GM21717 (cell line): ENCODE results near the gene DST.
"Not testable (repeated sequence)": the region's sequence is repeated elsewhere in the genome, so short reads cannot be mapped to it uniquely, and the experiment has no call there.

Experiments used
- ATAC-seq: cut with Tn5 transposase; IDR thresholded peaks from one replicate; pipeline ENCODE4 v1.9.1; 2021; ENCODE audit warnings: mild to moderate bottlenecking, moderate library complexity; ENCODE audit not compliant: unreplicated experiment

Gene DST

DNA sequence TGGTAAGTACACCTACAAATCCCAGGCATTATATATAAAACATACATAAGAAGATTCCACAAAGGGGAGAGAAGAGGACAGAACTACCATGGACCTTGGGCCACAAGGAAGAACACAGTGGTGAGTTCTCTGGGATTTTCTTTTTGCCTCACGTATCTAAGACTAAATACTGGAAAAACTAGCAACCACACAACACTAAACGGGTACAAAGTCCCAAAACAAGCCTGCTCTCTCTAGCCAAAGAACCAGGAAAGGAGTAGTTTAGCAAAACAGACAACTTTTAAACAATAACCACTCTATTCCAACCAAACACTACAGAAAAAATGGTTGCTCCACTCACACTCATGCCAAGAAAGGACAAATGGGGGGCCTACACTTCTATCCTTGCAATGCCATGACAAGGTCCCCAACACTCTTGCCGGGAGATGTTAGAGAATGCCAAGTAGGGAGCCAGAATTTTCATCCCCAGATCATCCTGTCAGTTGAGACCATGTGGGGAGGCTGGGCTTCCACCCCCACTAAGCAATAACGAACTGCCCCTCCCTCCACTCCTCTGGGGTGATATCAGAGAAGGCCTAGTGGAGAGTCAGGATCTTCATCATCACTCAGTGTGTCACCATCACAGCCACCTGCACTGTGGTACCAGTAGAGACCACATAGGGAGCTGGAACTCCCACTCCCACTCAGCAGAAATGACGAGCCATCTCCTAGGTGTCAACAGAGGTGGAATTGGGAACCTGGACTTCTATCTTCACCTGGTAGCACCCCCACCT lies 123.5 kb downstream of the DST start:
- no peak for ATAC-seq

DNA sequence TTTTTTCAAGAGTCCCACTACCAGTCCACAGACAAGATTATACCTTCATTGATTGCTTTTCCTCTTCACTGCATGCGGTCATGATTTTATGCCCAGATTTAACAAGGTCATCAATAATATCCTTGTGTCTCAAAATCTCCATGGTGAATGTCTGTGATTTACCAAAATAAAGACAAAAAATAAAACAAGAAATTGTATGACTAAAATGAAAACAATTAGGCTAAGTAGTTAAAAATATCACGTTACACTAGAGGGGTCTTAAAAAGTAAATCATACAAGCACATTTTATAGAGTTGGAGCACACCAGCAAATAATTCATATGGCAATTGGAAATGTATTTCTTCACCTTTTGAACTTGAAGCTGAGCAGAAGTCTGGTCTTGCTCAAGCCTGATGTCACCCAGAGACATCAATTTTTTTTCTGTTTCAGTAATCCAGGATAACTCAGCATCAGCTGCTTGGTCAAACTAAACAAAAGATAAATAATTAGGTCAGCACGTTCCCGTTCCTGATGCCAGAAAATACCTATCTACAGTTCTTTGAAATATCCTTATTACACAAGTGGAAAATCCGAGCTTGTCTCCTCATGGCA lies 125.4 kb downstream of the DST start:
- no peak for ATAC-seq

DNA sequence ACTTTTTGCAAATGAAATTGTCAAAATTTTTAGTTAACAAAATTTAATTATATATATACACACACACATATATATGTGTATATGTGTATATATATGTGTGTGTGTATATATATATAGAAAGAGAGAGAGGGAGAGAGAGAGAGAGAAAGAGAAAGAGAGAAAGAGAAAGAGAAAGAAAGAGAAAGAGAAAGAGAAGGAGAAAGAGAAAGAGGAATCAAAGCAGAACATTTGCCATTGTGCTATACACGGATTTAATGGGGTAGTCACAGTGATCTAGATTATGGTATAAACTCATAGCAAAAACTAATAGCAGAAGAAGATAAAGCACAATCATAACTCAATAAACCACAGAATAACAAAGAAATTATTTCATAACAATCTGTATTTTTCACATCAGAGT lies 126.7 kb downstream of the DST start:
- ATAC-seq, result peak; percentile 58

DNA sequence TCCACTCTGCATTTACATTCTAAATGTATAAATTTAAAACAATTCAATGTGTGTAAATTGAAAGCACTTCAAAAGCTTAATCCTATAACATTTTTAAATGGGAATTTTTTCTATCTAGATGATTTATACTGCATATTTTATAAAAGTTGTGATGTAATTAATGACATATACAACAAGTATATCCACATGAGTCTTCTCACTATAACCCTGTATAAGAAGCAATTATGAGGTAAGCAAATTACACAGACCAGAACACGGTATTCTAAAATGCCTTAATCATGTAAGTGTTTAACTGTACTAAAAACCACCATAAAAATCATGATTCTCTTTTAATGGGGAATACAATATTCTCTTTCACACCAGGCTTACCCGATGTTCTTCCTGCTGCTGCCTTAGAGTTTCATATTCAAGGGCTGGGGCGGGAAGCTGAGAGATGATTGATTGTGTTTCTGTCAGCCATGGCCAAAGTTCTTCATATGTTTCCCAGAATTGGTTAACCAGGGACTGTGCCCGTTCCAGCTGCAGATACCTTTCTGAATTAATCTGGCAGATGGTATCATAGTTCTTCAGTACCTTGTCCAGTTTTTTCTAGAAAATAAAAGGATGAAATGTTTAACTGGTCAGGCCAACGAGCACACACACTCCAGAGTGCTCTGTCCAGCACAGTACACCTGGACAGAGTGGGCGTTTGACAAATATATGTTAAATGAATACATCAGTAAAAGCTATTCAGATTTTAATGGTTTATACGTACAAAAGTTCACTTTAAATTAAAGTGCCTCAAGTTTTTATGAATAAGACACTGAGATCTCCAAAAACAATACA lies 127.4 kb downstream of the DST start:
- no peak for ATAC-seq

DNA sequence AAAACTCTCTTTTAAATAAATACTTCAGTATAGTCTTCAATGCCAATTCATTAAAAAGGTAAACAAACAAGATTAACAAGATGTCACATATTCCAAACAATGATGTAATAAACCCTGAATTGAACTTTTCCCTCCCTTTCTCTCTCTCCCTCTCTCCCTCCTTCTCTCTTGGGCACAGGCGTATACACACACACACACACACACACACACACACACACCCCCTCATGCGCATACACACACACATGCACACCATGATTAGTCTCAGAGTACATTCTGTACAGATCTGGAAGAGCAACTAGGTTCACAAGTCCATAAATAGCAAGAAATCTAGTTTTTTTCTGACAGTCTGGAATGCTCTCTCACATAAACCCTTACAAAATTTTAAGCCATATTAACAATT lies 128.3 kb downstream of the DST start:
- ATAC-seq, result no peak

DNA sequence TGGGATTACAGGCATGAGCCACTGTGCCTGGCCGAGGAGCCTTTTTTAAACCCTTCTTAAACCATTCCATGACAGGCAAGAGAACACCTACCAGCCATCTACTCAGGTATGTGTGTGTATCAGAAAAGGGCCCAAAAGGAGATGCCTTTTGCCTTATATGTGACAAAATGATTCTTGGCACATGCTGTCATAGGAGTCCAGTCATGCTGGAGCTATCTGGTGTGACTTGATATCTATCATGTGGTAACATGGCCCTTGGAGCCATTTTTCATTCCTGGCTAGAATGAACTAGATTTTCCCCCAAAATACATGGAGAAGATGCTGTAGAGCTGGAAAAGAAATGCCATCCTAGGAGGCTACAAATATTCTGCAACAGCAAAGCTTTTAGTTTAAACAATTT lies 129.1 kb downstream of the DST start:
- ATAC-seq, result no peak

DNA sequence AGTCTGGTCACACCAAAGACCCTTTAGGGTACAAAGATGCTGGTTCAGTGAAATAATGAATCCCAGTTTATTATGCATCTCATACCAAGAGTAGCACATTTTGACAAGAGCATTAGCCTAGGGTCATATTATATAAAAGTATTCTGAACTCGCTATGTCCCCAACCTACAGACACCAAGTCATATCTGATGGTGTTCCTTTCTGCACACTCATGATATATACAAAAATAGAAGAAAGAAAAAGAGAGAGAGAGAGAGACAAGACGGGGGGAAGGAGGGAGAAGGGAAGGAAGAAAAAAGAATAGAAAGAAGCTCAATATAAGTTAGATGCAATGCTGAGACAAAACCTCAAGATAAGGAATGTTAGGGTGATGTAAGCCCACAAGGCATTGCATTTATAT lies 131.1 kb downstream of the DST start:
- no peak for ATAC-seq

DNA sequence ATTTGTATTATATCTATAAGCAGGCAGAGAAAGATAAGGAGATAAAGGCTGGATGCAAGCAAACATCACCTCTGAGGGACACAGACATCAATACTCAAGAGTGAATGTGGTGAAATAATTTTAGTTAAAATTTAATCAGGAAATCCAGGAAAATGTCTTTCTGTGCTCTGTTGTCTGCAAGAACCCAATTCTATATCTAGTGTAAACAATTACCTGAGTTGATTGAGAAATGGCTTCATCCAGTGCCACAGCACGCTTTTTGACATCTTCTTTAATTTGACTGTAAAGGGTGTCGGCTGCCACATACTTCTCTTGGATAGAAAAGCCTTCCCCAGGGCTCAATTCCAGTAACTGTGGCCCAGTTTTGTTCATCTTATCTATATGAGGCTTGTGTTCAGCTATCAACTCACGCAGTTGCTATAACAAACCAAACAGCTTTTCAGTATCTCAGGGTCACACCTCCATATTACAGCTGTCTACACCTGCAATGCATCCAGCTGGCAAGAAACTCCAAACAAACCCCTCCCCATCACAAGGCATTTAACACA lies 131.6 kb downstream of the DST start:
- no peak for ATAC-seq

DNA sequence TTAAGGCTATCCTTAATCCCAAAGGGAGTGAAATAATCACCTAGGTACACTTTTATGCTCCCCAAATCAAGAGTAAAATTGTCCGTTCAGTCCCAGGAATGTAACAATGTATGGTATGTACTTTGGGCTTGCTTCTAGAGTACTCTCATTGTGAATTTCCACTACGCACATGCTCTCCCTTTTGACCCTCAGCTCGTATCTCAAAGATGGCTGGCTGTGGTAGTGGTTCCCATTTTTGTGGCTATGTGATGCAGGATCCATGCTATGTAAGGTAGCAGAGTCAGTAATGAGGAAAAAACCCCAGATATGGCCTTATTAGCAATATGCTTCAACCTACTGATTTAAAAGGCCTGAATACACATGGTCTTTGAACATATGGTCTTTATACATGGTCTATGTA lies 133.7 kb downstream of the DST start:
- ATAC-seq, result no peak

DNA sequence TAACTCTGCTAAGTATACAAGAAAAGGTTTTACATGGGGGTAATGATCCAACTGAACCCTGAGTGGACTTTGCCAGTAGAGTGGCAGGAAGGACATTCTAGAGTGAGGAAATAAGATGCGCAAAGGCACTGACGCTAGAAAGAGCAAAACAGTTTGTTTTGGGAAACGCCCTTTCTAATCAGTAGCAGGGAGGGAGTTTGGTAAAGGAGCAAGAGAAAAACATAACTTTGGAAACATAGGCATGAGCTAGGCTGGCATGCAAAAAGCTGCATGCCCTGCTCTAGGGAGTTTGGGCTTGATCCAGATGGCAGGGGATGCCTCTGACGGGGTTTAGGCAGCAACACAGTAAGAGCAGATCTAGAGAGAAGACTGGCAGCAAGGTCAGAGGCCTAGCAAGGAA lies 135.2 kb downstream of the DST start:
- ATAC-seq, result no peak

DNA sequence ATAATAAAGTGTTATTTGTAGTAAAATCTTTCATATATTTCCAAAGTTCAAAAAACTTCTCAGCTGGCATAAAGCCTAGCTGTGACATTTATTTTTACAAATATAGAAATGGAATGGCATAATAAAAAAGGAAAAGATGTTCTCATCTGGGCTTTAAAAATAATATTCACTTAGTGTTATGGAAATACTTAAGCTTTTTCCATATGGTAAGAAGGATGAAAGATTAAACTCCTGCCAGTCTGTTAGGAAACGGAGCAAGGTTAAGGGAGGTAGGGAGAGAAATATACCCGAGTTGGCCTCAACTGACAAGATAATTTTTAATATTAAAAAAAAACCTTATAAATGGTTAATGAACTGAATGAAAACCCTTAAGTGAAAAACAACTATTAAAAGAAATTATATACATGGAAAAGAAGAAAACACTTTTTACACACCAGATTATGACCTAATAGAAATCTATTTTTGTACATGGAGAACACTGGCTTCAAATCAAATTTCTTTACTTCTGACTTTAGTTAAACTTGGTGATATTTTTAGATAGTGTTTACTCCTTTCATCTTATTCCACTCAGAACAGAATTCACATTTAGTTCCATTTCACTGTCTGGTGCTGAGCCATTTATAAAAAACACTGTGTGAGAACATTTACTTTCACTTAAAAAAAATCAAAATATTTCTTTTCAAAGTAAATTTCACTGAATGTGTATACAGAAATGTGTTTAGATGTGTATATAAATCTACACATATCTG lies 137.0 kb downstream of the DST start:
- ATAC-seq, result no peak

DNA sequence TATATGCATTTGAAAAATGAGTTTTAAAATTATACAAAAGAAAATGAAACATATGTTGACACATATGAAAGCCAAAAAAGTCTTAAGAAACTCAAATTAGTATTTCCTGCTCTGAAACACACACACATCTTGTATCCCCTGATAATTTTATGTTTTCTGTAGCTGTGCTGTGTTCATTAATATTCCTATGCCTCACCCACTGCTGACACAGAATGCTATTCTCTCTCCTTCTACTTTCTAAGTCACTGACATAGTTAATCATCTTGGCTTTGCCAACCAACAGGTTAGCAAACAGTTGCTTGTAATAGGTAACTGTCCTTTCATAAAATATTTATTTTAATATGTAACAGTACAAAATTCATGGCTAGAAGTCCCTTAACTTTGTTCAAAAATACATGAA lies 140.7 kb downstream of the DST start:
- no peak for ATAC-seq

DNA sequence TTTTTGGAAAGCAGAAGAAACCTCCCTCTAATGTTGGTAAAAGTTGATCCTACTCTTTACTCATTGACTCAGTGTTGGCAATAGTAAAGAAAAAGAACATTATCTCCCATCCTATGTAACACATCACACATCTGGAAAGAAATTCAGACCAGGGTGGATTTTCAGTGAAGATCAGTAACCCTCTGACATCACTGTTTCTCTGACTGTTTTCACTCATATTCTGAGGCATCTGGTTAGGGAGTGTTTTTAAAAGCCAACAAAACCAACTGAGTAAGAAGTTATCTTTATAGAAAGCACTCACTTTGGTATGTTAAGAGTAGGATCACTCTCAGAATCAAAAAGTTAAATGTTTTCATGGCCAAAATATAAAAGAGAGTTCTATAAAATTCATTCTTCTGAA lies 143.6 kb downstream of the DST start:
- no peak for ATAC-seq

DNA sequence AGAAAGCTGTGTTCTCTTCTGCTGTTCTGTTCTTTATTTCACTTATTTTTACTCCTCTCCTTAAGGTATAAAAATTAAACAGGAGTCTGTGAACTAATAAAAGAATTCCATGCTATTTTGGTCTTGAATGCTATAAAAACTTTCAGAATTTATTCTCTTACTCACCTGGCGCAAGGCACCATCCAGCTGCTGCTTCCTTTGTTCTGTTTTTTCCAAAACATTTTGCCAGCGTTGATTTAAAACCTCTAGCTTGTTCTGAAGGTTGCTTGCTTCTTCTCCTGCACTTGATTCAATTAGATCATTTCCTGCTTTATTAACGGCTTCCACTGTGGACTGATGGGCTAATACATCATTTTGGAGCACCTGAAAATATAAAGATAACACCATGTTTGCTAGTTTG lies 145.0 kb downstream of the DST start:
- no peak for ATAC-seq

DNA sequence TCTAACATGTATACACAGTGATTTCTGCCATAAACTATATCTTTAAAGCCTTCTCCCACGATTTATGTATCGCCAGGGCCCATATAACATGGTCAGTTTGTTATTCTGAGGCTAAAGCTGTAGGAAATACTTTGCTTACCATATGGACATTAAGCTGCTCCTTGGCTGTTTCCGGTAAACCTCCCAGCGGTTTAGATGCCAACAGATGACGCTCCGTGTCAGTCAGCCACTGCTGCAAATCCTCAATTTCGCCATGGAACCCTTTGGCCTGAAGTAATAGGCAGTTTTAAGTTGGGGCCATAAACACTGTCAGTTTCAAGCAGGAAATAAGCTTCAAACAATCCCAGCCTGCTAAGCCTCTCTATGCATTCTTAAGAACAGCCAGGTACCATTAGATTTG lies 145.4 kb downstream of the DST start:
- no peak for ATAC-seq

DNA sequence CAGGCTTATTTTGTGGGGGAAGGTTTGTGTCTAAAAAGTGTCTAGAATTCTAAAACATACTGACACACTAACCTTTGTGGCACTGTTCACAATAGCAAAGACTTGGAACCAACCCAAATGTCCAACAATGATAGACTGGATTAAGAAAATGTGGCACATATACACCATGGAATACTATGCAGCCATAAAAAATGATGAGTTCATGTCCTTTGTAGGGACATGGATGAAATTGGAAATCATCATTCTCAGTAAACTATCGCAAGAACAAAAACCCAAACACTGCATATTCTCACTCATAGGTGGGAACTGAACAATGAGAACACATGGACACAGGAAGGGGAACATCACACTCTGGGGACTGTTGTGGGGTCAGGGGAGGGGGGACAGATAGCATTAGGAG lies 146.0 kb downstream of the DST start:
- not testable (repeated sequence) for ATAC-seq

DNA sequence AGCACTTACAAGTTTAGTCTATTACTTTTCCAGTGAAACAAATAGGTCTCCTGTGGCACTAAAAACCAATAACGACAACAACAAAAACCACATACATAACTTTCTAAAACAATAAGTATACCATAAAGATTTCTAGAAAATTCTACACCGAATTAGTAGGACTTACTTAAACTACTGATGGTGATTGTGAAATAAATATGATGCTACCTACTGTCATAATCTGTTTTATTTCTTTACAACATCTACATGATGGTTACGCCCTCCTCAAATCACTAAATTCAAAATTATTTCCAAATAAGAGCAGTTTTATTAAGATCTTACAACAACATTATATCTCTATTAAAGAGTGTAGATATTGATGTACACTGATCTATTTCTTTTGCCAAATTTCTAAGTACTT lies 147.0 kb downstream of the DST start:
- no peak for ATAC-seq

DNA sequence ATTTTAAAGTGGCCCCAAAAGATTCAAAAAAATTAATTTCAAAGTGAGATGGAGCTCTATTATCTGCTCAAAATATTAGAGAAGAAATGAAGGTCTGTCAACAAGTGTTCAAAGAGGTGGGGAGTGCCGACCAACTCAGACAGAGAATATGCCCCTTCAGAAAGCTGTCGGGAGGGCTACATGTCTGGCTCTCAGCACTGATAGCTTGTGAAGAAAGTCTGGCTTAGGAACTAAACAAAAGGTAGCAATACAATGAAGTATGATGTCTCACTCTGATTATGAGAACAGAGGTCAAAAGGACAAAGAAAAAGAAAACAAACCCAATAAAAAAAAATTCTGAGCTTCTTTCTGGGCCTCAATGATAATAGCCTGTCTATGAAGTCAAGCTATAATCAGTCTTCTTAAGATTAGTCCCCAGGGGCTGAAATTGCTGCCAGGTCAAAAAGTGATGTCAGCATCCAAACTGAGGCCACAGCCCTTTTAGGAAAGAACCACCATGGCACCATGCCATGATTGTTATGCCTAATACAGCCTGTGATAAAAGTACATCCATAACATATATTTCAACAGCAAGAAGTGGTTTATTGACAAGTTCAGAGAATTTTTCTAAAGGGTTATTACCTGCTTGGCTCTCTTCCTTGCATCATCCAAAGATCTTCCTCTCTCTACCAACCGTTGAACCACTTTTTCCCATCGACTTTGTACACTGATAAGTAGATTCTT lies 150.9 kb downstream of the DST start:
- ATAC-seq, result no peak

DNA sequence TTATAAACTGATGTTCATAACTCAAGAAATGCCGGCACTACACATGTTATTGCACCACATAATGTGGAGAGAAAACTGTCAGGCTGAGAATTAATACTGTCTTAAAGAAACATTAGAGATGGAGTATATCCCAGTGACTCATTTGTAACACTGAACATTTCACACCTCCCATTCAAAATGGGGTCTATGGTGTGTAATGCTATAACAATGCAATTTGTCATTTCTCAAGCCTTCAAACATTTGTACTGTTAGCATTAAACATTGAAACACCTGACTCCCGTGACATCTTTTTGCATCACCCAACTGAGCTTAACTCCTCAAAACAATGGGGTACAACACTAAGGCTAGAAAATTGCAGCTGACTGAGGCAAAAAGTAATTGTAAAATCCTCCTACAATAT lies 151.7 kb downstream of the DST start:
- ATAC-seq, result no peak

DNA sequence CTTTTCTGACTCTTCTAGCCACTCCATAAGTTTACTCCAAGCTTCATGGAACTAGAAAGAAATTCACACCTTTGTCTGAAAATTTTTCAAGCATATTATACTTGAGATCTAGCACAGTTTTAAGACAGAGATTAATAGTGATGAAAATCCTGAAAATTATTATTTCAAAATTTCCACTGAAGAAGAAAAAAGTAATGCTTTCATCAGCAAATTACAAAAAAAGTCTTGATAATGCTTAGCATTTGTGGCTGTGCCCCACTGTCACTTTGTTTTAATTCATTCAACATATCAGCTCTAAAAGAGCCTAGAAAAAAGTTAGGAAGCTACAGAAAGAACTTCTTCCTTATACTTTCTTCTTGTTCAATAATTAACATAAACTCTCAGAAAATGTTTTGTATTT lies 153.1 kb downstream of the DST start:
- no peak for ATAC-seq
